HG03378 (cell line): ENCODE data around the gene SLC5A12.

Experiments
- ATAC-seq: cut with Tn5 transposase; IDR thresholded peaks from one replicate; pipeline ENCODE4 v1.9.1; 2021; ENCODE audit warnings: mild to moderate bottlenecking, moderate library complexity; ENCODE audit not compliant: unreplicated experiment

Gene SLC5A12

GRCh38 chr11:26726960-26727359 is 5.1 kb upstream of the SLC5A12 start:
- ATAC-seq = no peak

- ATAC-seq = no peak
Measured at GRCh38 chr11:26719998-26720397, 1.9 kb downstream of the SLC5A12 start.

- no peak for ATAC-seq
Measured at GRCh38 chr11:26719289-26719973, 2.4 kb downstream of the SLC5A12 start.

DNA sequence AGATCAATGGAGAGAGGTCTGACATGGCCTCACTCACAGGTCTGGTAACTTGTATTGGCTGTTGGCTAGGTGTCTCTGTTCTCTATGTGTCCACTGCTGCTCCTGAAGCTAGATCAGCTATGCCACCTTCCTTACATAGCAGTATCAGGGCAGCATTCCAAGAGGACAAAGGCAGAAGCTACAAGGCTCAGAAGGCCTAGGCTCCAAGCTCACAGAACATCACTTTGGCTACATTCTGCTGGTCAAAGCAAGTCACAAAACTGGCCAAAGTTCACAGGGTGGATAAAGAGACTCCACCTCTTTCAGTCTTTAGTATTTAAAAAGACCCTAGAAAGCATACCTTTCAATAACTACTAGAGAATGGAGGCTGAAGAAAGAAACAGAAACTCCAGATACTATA is 4.1 kb downstream of the SLC5A12 start:
- ATAC-seq = no peak

- no peak for ATAC-seq
Measured at GRCh38 chr11:26715133-26715532, 6.7 kb downstream of the SLC5A12 start.

- ATAC-seq = no peak
Measured at GRCh38 chr11:26712497-26712896, 9.4 kb downstream of the SLC5A12 start.

DNA sequence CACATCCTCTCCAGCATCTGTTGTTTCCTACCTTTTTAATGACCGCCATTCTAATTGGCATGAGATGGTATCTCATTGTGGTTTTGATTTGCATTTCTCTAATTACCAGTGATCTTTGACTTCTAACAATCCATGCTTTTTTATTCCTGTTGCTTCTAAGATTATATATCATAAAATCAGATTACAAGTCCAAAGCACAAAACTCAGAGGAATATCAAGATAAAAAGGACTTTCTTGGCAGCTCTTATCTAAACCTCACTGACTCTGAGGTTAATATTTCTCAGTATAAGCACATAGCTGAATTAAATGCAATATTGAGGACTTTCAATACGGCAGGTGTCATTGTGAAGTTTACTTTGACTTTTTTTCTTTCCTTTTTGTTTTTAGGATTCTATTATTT is 11.4 kb downstream of the SLC5A12 start:
- no peak for ATAC-seq

- ATAC-seq = no peak
Measured at GRCh38 chr11:26708736-26709456, 13.0 kb downstream of the SLC5A12 start.

DNA sequence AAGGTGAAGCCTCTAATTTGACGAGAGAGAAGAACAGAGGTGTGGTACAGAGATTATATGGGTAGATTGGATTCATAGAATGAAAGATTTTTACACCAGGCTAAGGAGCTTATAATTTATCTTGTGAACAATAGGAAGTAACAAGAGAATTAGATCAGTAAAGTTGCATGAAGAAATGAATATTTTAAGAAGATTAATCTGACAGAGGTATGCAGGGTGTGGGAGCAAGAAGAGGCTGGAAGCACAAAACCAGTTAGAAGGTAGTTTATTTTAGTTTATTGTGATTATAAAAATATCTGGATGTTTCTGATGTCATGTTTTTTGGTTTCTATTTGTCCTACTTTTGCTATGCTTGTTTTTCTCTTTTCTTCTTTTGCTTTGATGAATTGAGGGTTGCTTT is 15.7 kb downstream of the SLC5A12 start:
- ATAC-seq = no peak

DNA sequence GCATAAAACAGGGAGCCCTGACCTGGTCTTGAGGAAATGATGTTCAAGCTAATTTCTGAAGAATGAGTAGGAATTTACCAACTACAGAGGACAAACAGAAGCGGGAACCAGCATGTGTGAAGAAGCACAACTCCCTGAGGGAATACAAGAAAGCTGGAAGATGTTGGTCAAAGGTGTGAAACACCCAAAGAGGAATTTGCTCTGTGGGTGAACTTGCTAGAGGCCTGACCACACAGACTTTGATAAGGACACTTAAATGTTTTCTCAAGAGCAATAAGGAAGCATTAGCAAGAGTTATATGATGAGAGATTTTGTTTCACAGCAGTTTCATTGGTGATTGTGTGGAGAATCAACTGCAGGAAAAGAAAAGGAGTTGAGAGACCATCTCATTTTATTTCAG is 17.6 kb downstream of the SLC5A12 start:
- ATAC-seq = no peak

DNA sequence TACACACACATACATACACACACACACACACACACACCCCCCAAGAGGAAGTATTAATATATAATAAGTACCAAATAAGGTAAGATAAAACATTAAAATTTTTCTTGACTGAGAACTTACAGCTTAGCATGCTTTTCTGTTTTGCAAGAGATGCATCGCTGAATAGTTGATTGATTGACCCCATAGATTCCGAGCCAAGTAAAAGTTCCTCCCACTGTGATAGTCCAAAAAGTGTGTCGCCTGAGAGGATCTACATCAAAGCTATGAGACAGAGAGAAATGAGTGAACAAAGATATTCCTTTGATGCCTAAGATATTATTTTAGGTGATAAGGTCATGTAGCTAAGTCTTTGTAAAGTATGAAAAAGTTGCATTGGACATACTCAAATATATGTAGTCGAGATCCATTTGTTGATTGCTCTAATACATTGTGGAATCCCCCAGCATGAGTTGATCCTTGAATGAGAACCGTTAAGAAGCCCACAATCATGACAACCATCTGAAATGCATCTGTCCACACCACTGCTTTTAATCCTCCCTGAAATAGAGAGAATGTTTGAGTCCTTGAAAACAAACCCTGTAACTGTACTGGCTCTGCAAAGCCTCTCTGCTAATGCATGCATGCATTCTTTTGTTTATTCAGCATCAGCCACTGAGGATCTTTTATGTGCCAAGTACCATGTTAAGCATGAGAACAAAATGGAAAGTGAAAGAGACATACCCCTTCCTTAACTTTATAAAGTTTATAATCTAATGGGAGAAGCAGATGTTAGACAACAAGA is 18.3 kb downstream of the SLC5A12 start:
- no peak for ATAC-seq

- ATAC-seq = no peak
Measured at GRCh38 chr11:26702406-26702805, 19.5 kb downstream of the SLC5A12 start.

DNA sequence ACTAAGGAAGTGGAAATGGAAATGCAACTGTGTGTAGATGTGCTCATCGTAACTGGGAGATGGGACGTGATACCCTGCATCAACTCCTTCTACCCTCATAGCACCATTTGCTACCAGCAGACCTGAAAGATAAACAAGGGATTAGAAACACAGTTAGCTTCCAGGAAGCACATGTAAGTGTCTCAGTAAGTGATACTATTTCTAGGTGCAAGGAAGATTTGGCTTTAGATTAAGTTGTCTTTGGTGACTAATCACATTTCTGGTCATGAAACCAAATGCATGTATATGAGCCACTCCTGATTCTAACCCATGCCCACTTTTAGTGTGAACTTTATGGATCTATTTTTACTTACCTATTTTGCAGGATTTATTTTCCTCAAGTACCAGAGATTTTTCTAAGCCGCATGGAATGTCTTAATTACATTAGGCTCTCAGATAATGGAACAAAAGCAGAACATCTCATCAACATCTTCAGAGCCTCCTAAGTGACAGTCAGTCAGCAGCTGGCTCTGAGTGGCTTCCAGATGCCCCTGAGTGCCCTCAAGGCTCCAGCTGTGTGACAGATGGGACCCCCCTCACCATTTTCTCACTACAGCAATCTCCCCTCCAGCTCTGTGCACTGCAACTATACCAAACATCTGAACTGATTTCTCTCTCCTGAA is 21.2 kb downstream of the SLC5A12 start:
- ATAC-seq = no peak

- no peak for ATAC-seq
Measured at GRCh38 chr11:26698224-26698623, 23.6 kb downstream of the SLC5A12 start.

GRCh38 chr11:26696330-26696729 is 25.5 kb downstream of the SLC5A12 start:
- no peak for ATAC-seq

GRCh38 chr11:26688701-26689100 is 33.2 kb downstream of the SLC5A12 start:
- no peak for ATAC-seq

GRCh38 chr11:26687351-26687750 is 34.5 kb downstream of the SLC5A12 start:
- ATAC-seq = no peak

DNA sequence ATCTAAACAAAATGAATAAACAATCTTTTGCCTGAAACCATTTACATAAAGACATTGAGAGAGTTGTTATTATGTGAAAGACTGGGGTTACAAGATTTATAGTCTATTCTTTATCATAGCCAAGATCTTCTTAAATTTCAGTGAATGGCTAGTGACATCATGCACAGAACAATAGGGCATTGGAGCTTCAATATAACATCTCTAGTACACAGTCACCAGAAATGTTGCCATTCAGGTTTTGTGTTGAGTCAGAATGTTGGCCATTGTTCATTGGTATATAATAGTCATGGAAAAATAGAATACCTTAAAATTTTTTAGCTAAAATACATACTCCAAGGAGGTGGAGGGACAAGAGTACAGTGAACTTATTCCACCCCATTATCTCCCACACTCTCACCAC is 44.3 kb downstream of the SLC5A12 start:
- ATAC-seq = no peak

- ATAC-seq = no peak
Measured at GRCh38 chr11:26676641-26677040, 45.2 kb downstream of the SLC5A12 start.

DNA sequence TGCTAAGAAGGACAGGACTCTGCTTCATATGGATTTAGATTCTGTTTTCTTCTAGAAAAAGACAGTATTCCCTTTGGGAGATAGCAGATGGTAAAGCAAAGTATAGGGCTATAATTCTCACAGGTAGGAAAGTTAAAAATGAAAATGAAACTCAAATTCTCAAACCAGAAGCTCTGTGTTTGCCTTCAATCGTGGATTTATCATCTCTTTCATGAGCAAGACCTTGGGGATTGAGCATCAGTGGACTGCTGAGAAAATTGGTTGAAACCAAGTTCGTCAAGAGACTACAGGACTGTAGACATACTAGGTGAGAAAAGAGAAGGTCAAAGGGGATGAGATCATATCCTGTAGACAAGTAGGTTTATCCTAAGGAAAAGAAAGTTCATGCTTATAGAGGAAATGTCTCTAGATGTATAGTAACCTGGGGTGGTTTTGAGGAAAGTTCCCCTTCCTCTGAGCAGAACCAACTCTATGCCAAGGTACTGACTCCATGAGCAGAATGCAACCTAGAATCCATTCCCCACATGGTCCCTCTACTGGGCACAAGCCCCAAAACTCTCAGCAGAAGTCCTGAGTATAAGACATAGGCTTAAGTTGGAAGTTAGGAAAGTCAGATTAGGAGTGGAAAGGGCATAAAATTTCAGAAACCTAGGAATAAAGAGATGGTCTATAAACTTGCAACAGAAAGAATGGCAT is 46.5 kb downstream of the SLC5A12 start:
- ATAC-seq = no peak

DNA sequence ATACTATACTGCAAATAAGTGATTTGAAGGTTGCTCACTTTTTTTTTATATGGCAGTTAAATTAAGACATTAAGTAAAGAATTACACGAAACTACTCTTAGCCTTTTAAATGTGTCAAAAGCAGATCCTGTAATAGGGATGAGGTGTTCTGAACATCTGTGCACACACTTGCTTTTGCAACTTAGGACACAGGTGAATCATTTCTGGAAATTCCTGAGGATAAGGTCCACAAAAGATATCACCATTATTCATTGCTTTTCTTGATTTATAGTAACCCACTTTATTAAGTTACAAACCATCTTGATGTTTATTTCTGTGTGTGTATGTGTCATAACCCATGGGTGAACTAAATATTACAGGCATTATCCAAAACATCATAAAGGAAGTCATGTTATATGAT is 55.9 kb downstream of the SLC5A12 start:
- ATAC-seq = no peak
